Measurements from ENCODE around the gene EGFL7. TPM values are rescaled to one million over a fixed set of nuclear protein-coding genes. Genes with fewer than 3 reads are reported as not detected.

Gene EGFL7
- total RNA-seq, 1 donor: 2.4 TPM

DNA sequence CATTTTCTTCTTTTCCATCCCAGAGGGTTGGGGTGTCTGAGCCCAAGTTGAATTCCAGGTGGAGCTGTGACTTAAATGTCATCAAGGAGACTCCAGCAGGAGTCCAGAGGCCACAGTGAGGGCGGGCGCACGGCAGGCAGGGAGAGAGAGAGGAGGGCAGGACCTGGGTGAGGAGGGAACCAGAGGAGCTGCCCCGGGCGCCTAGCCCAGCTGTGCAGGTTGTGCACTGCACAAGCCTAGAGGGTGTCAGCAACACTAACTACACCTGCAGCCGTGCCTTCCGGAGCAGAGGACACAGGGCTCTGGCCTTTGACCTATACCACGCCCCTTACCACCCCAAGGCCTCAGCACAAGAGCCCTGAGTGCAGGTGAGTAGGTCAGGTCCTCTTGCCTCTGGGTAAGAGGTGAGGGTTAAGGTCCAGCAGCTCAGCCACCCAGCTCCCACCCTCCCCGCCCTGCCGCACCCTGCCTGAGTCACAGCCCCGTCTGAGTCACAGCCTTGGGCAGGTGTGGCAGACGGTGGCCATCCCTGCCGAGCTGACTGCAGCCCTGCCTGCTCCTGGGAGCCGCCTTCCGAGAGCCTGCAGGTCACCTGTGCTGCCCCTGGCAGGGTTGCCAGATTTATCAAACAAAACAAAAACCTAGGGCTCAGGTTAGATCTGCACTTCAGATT lies 30.9 kb downstream of the EGFL7 start:
- TF ChIP-seq, protein P1, sequence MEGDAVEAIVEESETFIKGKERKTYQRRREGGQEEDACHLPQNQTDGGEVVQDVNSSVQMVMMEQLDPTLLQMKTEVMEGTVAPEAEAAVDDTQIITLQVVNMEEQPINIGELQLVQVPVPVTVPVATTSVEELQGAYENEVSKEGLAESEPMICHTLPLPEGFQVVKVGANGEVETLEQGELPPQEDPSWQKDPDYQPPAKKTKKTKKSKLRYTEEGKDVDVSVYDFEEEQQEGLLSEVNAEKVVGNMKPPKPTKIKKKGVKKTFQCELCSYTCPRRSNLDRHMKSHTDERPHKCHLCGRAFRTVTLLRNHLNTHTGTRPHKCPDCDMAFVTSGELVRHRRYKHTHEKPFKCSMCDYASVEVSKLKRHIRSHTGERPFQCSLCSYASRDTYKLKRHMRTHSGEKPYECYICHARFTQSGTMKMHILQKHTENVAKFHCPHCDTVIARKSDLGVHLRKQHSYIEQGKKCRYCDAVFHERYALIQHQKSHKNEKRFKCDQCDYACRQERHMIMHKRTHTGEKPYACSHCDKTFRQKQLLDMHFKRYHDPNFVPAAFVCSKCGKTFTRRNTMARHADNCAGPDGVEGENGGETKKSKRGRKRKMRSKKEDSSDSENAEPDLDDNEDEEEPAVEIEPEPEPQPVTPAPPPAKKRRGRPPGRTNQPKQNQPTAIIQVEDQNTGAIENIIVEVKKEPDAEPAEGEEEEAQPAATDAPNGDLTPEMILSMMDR (IDR thresholded peaks at IDR 0.05; ENCODE audit: insufficient read depth, low read length): no peak
- DNase-seq (ENCODE audit: low read depth): no peak
- no peak overlapping the region for H3K4me3 ChIP-seq (ENCODE audit: low read depth, low read length)

GRCh38 chr9:136694163-136694871 lies 31.6 kb downstream of the EGFL7 start:
- H3K4me3 ChIP-seq (ENCODE audit: low read depth, low read length): no peak overlapping the region
- TF ChIP-seq, protein P1 (IDR thresholded peaks at IDR 0.05; ENCODE audit: insufficient read depth, low read length): peak; percentile 76
- DNase-seq (ENCODE audit: low read depth): peak; percentile 31

DNA sequence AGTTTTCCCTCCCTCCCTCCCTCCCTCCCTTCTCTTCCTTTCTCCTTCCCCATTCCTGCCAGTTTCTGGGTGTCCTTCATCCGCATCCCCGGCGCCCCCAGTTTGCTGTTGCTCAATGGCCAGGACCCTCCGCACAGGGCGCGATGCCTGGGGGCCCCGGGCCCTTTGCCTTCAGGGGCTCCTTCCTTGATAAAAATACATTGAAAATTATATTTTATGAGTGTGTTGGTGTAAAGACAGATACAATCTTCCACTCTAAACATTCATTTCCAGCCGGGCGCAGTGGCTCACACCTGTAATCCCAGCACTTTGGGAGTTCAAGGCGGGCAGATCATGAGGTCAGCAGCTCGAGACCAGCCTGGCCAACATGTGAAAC lies 32.1 kb downstream of the EGFL7 start:
- TF ChIP-seq, protein P1 (IDR thresholded peaks at IDR 0.05; ENCODE audit: insufficient read depth, low read length): no peak

GRCh38 chr9:136695435-136695895 lies 32.7 kb downstream of the EGFL7 start:
- TF ChIP-seq, protein P1 (IDR thresholded peaks at IDR 0.05; ENCODE audit: insufficient read depth, low read length): no peak
- H3K4me3 ChIP-seq (ENCODE audit: low read depth, low read length): no peak overlapping the region
- DNase-seq (ENCODE audit: low read depth): no peak

More for the DNA sequence above, 32.1 kb downstream of the EGFL7 start:
- no peak for DNase-seq (ENCODE audit: low read depth)
- no peak overlapping the region for H3K4me3 ChIP-seq (ENCODE audit: low read depth, low read length)

DNA sequence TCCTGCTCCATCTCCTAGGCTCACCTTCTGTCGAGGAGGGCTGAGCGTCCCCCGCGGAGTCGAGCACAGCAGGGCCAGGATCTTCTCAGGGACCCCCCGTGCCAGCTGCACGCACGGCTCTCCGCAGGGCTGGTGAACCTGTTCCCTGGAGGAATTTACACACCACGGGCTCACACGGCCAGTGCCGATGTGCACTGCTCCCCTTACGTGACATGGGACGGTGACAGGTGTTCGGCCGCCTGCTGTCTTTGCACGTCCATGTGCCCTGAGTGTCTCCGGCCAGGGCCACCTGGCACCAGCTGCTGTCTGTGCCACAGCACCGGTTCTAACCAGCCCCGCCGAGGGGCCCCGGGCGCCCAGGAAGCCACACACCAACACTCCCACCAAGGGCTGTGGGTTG lies 33.2 kb downstream of the EGFL7 start:
- no peak overlapping the region for H3K4me3 ChIP-seq (ENCODE audit: low read depth, low read length)
- TF ChIP-seq, protein P1 (IDR thresholded peaks at IDR 0.05; ENCODE audit: insufficient read depth, low read length): no peak
- no peak for DNase-seq (ENCODE audit: low read depth)

- H3K4me3 ChIP-seq (ENCODE audit: low read depth, low read length): no peak overlapping the region
- TF ChIP-seq, protein P1 (IDR thresholded peaks at IDR 0.05; ENCODE audit: insufficient read depth, low read length): no peak
- no peak for DNase-seq (ENCODE audit: low read depth)
Observed at GRCh38 chr9:136696502-136696901, 33.8 kb downstream of the EGFL7 start.
